ENCODE measurements around the gene DOCK11. TPM values are rescaled to one million over a fixed set of nuclear protein-coding genes. Genes with fewer than 3 reads are reported as not detected.

The DOCK11 gene
- total and polyA plus RNA-seq, 2 donors from 2014 or later, result 11.4 to 49.5 TPM

- no peak overlapping the region for H3K9ac ChIP-seq (ENCODE audit: low read length in 3 of 3)
- DNase-seq (no peak), FAIRE-seq (no peak)
- intact Hi-C loops (cut with DNase I), result no loop called here
- H3K4me3 ChIP-seq (ENCODE audit: low read length in 3 of 3), result no peak overlapping the region
- no peaks in the 10 kb centered on the region for H3K9me3 ChIP-seq (ENCODE audit: control insufficient read depth in 2 of 3, insufficient read depth in 1 of 3, low read length in 3 of 3)
- H3K27me3 ChIP-seq (ENCODE audit: control insufficient read depth, insufficient read depth, low read length), result no peaks in the 10 kb centered on the region
- no peak for TF ChIP-seq CTCF (IDR thresholded peaks at IDR 0.05; ENCODE audit: borderline replicate concordance, extremely low read depth, insufficient read depth)
- no peak overlapping the region for H3K27ac ChIP-seq (ENCODE audit: low read depth in 2 of 2, low read length in 2 of 2)
- H3K36me3 ChIP-seq (ENCODE audit: control insufficient read depth in 2 of 3, insufficient read depth in 3 of 3, low read length in 3 of 3), result no peaks in the 10 kb centered on the region
- H3K4me1 ChIP-seq (ENCODE audit: control insufficient read depth in 2 of 3, insufficient read depth in 2 of 3, low read depth in 1 of 3, low read length in 3 of 3), result no peaks in the 10 kb centered on the region
These were observed 55.2 kb downstream of the DOCK11 start for GRCh38 chrX:118550792-118551191.

- TF ChIP-seq CTCF (IDR thresholded peaks at IDR 0.05; ENCODE audit: borderline replicate concordance, extremely low read depth, insufficient read depth), result no peak
- no peak overlapping the region for H3K4me3 ChIP-seq (ENCODE audit: low read length in 3 of 3)
- H3K9ac ChIP-seq (ENCODE audit: low read length in 3 of 3), result no peak overlapping the region
These were observed 55.8 kb downstream of the DOCK11 start for GRCh38 chrX:118551426-118551825.

GRCh38 chrX:118552121-118552900 is 56.7 kb downstream of the DOCK11 start:
- no peak for TF ChIP-seq CTCF (IDR thresholded peaks at IDR 0.05; ENCODE audit: borderline replicate concordance, extremely low read depth, insufficient read depth)
- no peak for FAIRE-seq
- Histone ChIP-seq H3K9me3 (ENCODE audit: control insufficient read depth in 2 of 3, insufficient read depth in 1 of 3, low read length in 3 of 3) (no peaks in the 10 kb centered on the region), H3K27me3 (ENCODE audit: control insufficient read depth, insufficient read depth, low read length) (no peaks in the 10 kb centered on the region), H3K9ac (ENCODE audit: low read length in 3 of 3) (no peak overlapping the region), H3K4me3 (ENCODE audit: low read length in 3 of 3) (no peak overlapping the region), H3K36me3 (ENCODE audit: control insufficient read depth in 2 of 3, insufficient read depth in 3 of 3, low read length in 3 of 3) (no peaks in the 10 kb centered on the region), H3K4me1 (ENCODE audit: control insufficient read depth in 2 of 3, insufficient read depth in 2 of 3, low read depth in 1 of 3, low read length in 3 of 3) (no peaks in the 10 kb centered on the region), H3K27ac (ENCODE audit: low read depth in 2 of 2, low read length in 2 of 2) (no peak overlapping the region)
- no peak for DNase-seq
- intact Hi-C loops (cut with DNase I), result no loop called here

More at GRCh38 chrX:118551426-118551825, 55.8 kb downstream of the DOCK11 start:
- Histone ChIP-seq H3K27ac (ENCODE audit: low read depth in 2 of 2, low read length in 2 of 2) (no peak overlapping the region), H3K4me1 (ENCODE audit: control insufficient read depth in 2 of 3, insufficient read depth in 2 of 3, low read depth in 1 of 3, low read length in 3 of 3) (no peaks in the 10 kb centered on the region), H3K36me3 (ENCODE audit: control insufficient read depth in 2 of 3, insufficient read depth in 3 of 3, low read length in 3 of 3) (no peaks in the 10 kb centered on the region), H3K27me3 (ENCODE audit: control insufficient read depth, insufficient read depth, low read length) (no peaks in the 10 kb centered on the region), H3K9me3 (ENCODE audit: control insufficient read depth in 2 of 3, insufficient read depth in 1 of 3, low read length in 3 of 3) (no peaks in the 10 kb centered on the region)
- intact Hi-C loops (cut with DNase I), result no loop called here
- DNase-seq (no peak), FAIRE-seq (no peak)
